Measurements from ENCODE around the gene QKI.

The QKI gene

GRCh38 chr6:163392533-163392932 is 22.0 kb upstream of the QKI start:
- POLR2A ChIA-PET, result no interaction called here
- TF ChIP-seq ZNF692 (tag by site-specific recombination; IDR thresholded peaks at IDR 0.05), result no peak
- peak; percentile 69; the same call in 1 of the 2 replicates for TF ChIP-seq KLF10 (tag by site-specific recombination; IDR thresholded peaks at IDR 0.05)
- CTCF ChIA-PET, result no interaction called here

GRCh38 chr6:163393923-163394322 is 20.6 kb upstream of the QKI start:
- no peaks in the 10 kb centered on the region for H3K36me3 ChIP-seq (ENCODE audit: control insufficient read depth in 2 of 2, insufficient read depth in 1 of 2, low read length in 2 of 2)
- ChIA-PET POLR2A (interaction anchor here (0.6 kb wide), 1 partner anchor 1535 kb away, joined by 7 read pairs; no protein-coding TSS in a partner anchor), CTCF (interaction anchor here (0.6 kb wide), 1 partner anchor 334 kb away, joined by 4 read pairs; no protein-coding TSS in a partner anchor)

More at GRCh38 chr6:163392533-163392932, 22.0 kb upstream of the QKI start:
- H3K4me3 ChIP-seq (ENCODE audit: low read depth, low read length), result no peak overlapping the region
- no peaks in the 10 kb centered on the region for H3K36me3 ChIP-seq (ENCODE audit: control insufficient read depth in 2 of 2, insufficient read depth in 1 of 2, low read length in 2 of 2)
- no peak overlapping the region for H3K27ac ChIP-seq (ENCODE audit: extremely low read depth, low read depth, low read length)
- H3K4me1 ChIP-seq (ENCODE audit: control insufficient read depth, insufficient read depth, low read length), result 0 out of 2 replicates have a peak, but pooled peaks cover 2% of the 10 kb centered on the region
- no peaks in the 10 kb centered on the region for H3K9me3 ChIP-seq (ENCODE audit: control insufficient read depth, insufficient read depth, low read depth, low read length)

GRCh38 chr6:163394659-163395058 is 19.9 kb upstream of the QKI start:
- H3K4me3 ChIP-seq (ENCODE audit: low read depth, low read length), result no peak overlapping the region
- no peak overlapping the region for H3K27ac ChIP-seq (ENCODE audit: extremely low read depth, low read depth, low read length)
- ChIA-PET CTCF (no interaction called here), POLR2A (interaction anchor here (0.6 kb wide), 1 partner anchor 350 kb away, joined by 3 read pairs; no protein-coding TSS in a partner anchor)
- H3K36me3 ChIP-seq (ENCODE audit: control insufficient read depth in 2 of 2, insufficient read depth in 1 of 2, low read length in 2 of 2), result no peaks in the 10 kb centered on the region
- H3K4me1 ChIP-seq (ENCODE audit: control insufficient read depth, insufficient read depth, low read length), result 0 out of 2 replicates have a peak, but pooled peaks cover 2% of the 10 kb centered on the region
- no peaks in the 10 kb centered on the region for H3K9me3 ChIP-seq (ENCODE audit: control insufficient read depth, insufficient read depth, low read depth, low read length)
- TF ChIP-seq ZNF426 (tag by site-specific recombination; IDR thresholded peaks at IDR 0.05) (no peak), ZNF10 (tag by site-specific recombination; IDR thresholded peaks at IDR 0.05) (no peak), ZNF558 (tag by site-specific recombination; IDR thresholded peaks at IDR 0.05) (no peak), ZNF600 (tag by site-specific recombination; IDR thresholded peaks at IDR 0.05) (no peak), PRDM10 (tag by site-specific recombination; IDR thresholded peaks at IDR 0.05) (no peak), ZNF211 (tag by site-specific recombination; IDR thresholded peaks at IDR 0.05; ENCODE audit: low read depth) (no peak), ZFP69B (tag by site-specific recombination; IDR thresholded peaks at IDR 0.05) (no peak), BCL6B (tag by site-specific recombination; IDR thresholded peaks at IDR 0.05) (no peak), ZNF785 (tag by site-specific recombination; IDR thresholded peaks at IDR 0.05) (no peak), PRDM4 (tag by site-specific recombination; IDR thresholded peaks at IDR 0.05) (no peak), GLIS1 (tag by site-specific recombination; IDR thresholded peaks at IDR 0.05) (no peak)

More at GRCh38 chr6:163393923-163394322, 20.6 kb upstream of the QKI start:
- TF ChIP-seq ZNF112 (tag by site-specific recombination; IDR thresholded peaks at IDR 0.05) (no peak), GLIS1 (tag by site-specific recombination; IDR thresholded peaks at IDR 0.05) (no peak)
- H3K4me3 ChIP-seq (ENCODE audit: low read depth, low read length), result no peak overlapping the region
- H3K4me1 ChIP-seq (ENCODE audit: control insufficient read depth, insufficient read depth, low read length), result 0 out of 2 replicates have a peak, but pooled peaks cover 2% of the 10 kb centered on the region
- no peaks in the 10 kb centered on the region for H3K9me3 ChIP-seq (ENCODE audit: control insufficient read depth, insufficient read depth, low read depth, low read length)
- no peak overlapping the region for H3K27ac ChIP-seq (ENCODE audit: extremely low read depth, low read depth, low read length)

Measured in HEK293 (cell line).